Measurements from ENCODE around the gene GNA15. TPM values are rescaled to one million over a fixed set of nuclear protein-coding genes. Genes with fewer than 3 reads are reported as not detected.
"Not testable (repeated sequence)": the region's sequence is repeated elsewhere in the genome, so short reads cannot be mapped to it uniquely, and the experiment has no call there.

The GNA15 gene
- total RNA-seq, 2 donors from 2014 or later: 13.0 to 14.0 TPM

DNA sequence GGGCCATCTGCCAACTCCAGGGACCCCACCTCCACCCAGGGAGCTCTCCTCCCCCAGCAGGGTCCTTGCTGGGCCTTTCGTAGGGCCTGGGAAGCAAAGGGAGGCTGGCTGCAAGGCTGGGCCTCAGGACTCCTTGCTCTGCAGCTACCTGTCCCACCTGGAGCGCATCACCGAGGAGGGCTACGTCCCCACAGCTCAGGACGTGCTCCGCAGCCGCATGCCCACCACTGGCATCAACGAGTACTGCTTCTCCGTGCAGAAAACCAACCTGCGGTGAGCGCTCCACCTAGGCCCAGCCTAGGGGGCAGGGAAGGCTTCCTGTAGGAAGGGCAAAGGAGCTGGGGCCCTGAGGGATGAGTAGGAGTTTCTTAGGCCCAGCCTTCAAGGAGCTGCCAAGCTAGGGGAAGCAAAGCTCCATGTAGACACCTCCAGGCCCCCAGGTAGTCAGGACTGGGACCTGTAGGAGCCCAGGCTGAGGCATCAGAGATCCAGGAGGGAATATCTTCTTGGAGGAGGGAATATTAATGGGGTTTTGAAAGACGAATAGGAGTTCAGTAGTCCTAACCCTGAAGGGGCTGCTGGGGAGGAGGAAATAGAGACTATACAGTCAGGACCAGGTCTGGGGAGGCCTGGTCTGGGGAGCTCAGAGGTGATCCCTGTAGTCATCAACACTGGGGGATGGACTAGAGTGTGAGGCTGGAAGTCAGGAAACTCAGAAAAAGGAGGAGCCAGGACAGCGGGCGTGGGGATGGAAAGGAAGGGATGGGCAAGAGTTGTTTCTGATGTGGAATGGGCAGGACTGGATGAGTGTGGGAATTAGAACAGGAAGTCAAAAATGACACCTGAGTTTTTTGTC is 16.0 kb downstream of the GNA15 start:
- TF ChIP-seq, protein P1, sequence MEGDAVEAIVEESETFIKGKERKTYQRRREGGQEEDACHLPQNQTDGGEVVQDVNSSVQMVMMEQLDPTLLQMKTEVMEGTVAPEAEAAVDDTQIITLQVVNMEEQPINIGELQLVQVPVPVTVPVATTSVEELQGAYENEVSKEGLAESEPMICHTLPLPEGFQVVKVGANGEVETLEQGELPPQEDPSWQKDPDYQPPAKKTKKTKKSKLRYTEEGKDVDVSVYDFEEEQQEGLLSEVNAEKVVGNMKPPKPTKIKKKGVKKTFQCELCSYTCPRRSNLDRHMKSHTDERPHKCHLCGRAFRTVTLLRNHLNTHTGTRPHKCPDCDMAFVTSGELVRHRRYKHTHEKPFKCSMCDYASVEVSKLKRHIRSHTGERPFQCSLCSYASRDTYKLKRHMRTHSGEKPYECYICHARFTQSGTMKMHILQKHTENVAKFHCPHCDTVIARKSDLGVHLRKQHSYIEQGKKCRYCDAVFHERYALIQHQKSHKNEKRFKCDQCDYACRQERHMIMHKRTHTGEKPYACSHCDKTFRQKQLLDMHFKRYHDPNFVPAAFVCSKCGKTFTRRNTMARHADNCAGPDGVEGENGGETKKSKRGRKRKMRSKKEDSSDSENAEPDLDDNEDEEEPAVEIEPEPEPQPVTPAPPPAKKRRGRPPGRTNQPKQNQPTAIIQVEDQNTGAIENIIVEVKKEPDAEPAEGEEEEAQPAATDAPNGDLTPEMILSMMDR (IDR thresholded peaks at IDR 0.05): no peak
- H3K36me3 ChIP-seq: no peaks in the 10 kb centered on the region
- DNase-seq (ENCODE audit: low spot score) (no peak), ATAC-seq (ENCODE audit: insufficient number of reproducible peaks, low FRiP score, low read depth) (no peak)
- no peak overlapping the region for H3K4me3 ChIP-seq
- H3K4me1 ChIP-seq (ENCODE audit: control insufficient read depth in 1 of 2, low read depth in 2 of 2): peaks cover 3 to 14% of the 10 kb centered on the region in 2 donors
- H3K27ac ChIP-seq: no peak overlapping the region
- H3K27me3 ChIP-seq (replicated peaks; ENCODE audit: insufficient read depth): no peaks in the 10 kb centered on the region
- no peaks in the 10 kb centered on the region for H3K9me3 ChIP-seq

DNA sequence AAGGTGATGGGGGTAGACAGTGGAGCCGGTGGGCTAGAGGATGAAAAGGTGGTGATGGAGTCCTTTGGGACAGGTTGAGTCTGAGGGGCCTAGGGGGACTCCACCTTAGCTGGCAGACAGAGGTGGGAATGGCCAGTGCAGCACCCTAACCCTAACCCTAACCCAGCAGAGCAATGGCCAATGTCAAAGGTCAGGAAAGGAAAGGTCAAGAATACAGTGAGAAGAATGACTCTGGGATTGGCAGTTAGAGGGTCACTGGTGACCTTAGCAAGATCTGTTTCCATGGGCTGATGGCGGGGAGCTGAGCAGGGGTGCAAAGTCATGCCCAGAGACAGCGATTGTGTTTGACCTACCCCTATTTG is 16.6 kb downstream of the GNA15 start:
- Histone ChIP-seq H3K4me1 (ENCODE audit: control insufficient read depth in 1 of 2, low read depth in 2 of 2) (peaks cover 3 to 14% of the 10 kb centered on the region in 2 donors), H3K27me3 (replicated peaks; ENCODE audit: insufficient read depth) (no peaks in the 10 kb centered on the region), H3K9me3 (no peaks in the 10 kb centered on the region), H3K27ac (no peak overlapping the region), H3K4me3 (no peak overlapping the region), H3K36me3 (no peaks in the 10 kb centered on the region)
- no peak for DNase-seq (ENCODE audit: low spot score)
- TF ChIP-seq, protein P1 (IDR thresholded peaks at IDR 0.05): no peak
- ATAC-seq (ENCODE audit: insufficient number of reproducible peaks, low FRiP score, low read depth): no peak

DNA sequence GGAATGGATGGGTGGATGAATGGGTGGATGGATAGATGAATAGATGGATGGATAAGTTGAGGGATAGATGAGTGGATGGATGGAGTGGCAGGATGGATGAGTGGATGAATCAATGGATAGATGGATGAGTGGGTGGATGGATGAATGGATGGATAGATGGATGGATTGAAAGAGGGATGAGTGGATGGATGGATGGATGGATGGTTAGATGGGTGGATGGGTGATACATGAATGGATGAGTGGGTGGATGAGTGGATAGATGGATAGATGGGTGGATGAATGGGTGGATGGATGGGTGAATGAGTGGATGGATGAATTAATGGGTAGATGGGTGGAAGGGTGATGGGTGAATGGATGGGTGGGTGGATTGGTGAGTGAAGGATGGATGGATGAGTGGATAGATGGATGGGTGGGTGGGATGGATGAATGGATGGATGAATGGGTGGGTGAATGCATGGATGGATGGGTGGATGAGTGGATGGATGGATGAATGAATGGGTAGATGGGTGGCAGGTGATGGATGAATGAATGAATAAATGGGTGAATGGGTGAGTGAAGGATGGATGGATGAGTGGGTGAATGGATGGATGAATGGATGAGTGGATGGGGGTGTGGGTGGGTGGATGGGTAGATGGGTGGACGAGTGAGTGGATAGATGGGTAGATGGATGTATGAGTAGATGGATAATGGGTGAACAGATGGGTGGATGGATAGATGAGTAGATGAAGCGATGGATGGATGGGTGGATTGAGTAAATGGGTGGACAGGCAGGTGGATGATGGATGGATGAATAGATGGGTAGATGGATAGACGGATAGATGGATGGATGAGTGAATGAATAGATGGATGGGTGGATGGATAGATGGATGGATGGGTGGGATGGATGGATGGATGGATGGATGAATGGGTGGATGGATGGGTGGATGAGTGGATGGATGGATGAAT is 17.7 kb downstream of the GNA15 start:
- Histone ChIP-seq H3K36me3 (no peaks in the 10 kb centered on the region), H3K9me3 (no peaks in the 10 kb centered on the region), H3K27me3 (replicated peaks; ENCODE audit: insufficient read depth) (no peaks in the 10 kb centered on the region), H3K4me3 (no peak overlapping the region), H3K27ac (no peak overlapping the region), H3K4me1 (ENCODE audit: control insufficient read depth in 1 of 2, low read depth in 2 of 2) (peaks cover 3 to 14% of the 10 kb centered on the region in 2 donors)
- DNase-seq (ENCODE audit: low spot score): no peak
- TF ChIP-seq, protein P1 (IDR thresholded peaks at IDR 0.05): no peak
- no peak for ATAC-seq (ENCODE audit: insufficient number of reproducible peaks, low FRiP score, low read depth)

DNA sequence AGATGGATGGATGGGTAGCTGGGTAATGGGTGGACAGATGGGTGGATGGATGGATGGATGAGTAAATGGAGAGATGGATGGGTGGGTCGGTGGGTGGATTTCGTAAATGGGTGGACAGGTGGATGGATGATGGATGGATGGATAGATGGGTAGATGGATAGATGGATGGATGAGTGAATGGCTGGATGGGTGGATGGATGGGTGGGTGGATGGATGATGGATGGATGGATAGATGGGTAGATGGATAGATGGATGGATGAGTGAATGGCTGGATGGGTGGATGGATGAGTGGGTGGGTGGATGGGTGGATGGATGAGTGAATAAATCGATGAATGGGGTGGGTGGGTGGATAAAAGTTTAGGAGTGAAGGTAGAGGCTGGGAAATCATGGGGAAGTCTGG is 18.6 kb downstream of the GNA15 start:
- H3K36me3 ChIP-seq; H3K9me3 ChIP-seq; ATAC-seq (ENCODE audit: insufficient number of reproducible peaks, low FRiP score, low read depth); H3K4me3 ChIP-seq; DNase-seq (ENCODE audit: low spot score); H3K27me3 ChIP-seq (replicated peaks; ENCODE audit: insufficient read depth): not testable (repeated sequence)
- H3K4me1 ChIP-seq (ENCODE audit: control insufficient read depth in 1 of 2, low read depth in 2 of 2): peaks cover 3 to 14% of the 10 kb centered on the region in 2 donors
- H3K27ac ChIP-seq: peak overlapping the region in 1 of 2 donors; percentile 46

DNA sequence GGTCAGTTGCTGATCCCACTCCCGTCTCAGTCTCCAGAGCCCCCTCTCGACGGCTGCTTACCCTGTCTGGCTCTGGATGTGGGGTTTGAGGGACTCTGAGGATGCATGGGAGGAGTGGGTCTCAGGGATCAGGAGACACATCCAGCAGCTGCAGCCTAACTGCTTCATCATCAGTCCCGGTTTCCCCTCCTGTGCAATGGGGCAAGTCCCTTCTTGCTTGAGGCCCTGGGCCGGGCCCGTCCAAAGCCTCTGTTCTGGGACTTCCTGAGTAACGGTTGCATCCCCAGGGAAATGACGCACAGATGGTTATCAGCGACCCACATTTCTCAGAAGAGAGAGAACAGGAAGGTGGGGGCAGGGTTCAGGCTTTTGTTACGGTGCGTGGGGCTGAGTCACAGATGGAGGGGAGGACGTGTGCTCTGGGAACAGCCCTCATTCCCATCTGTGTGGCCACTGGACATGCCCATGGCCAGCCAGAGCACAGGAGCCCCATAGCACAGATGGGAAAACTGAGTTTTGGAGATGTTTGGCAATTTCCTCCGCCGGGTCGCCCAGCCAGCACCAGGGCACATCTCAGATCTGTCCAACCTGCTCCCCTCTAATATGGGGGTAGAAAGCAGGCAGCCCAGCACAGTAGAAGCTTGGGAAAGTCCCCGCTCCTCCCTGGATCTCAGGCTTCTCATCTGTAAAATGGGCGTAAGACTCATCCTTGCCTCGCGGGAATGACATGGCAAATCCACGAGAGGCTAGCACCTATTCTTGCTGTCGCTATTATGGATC is 19.3 kb downstream of the GNA15 start:
- H3K27me3 ChIP-seq (replicated peaks; ENCODE audit: insufficient read depth): no peaks in the 10 kb centered on the region
- no peaks in the 10 kb centered on the region for H3K9me3 ChIP-seq
- H3K36me3 ChIP-seq: no peaks in the 10 kb centered on the region
- H3K27ac ChIP-seq: peak overlapping the region in 1 of 2 donors; percentile 46
- peak; percentile 78 for ATAC-seq (ENCODE audit: insufficient number of reproducible peaks, low FRiP score, low read depth)
- H3K4me3 ChIP-seq: peak overlapping the region; percentile 16
- peaks cover 3 to 14% of the 10 kb centered on the region in 2 donors for H3K4me1 ChIP-seq (ENCODE audit: control insufficient read depth in 1 of 2, low read depth in 2 of 2)
- peak; percentile 85 for DNase-seq (ENCODE audit: low spot score)
- TF ChIP-seq, protein P1 (IDR thresholded peaks at IDR 0.05): no peak
